GM19468 (cell line): ENCODE measurements around the gene PLBD2.

ENCODE experiments used
- ATAC-seq: cut with Tn5 transposase; IDR thresholded peaks from one replicate; pipeline ENCODE4 v1.9.1; 2021; ENCODE audit warnings: mild to moderate bottlenecking, moderate library complexity, moderate number of reproducible peaks; ENCODE audit not compliant: unreplicated experiment; ENCODE audit errors: extremely low read depth

The PLBD2 gene

GRCh38 chr12:113392520-113392919 is 34.1 kb downstream of the PLBD2 start:
- no peak for ATAC-seq

GRCh38 chr12:113392988-113393579 is 34.7 kb downstream of the PLBD2 start:
- peak; percentile 32 for ATAC-seq

- no peak for ATAC-seq
Observed at GRCh38 chr12:113393749-113394148, 35.4 kb downstream of the PLBD2 start.

GRCh38 chr12:113395119-113395518 is 36.7 kb downstream of the PLBD2 start:
- no peak for ATAC-seq

GRCh38 chr12:113396200-113396599 is 37.8 kb downstream of the PLBD2 start:
- ATAC-seq, result no peak

- no peak for ATAC-seq
Observed at GRCh38 chr12:113396828-113397496, 38.6 kb downstream of the PLBD2 start.

GRCh38 chr12:113397497-113398197 is 39.3 kb downstream of the PLBD2 start:
- ATAC-seq, result no peak

- ATAC-seq, result no peak
Observed at GRCh38 chr12:113398346-113399290, 40.2 kb downstream of the PLBD2 start.

GRCh38 chr12:113399490-113399889 is 41.1 kb downstream of the PLBD2 start:
- no peak for ATAC-seq

GRCh38 chr12:113400362-113400761 is 42.0 kb downstream of the PLBD2 start:
- no peak for ATAC-seq

GRCh38 chr12:113401066-113402000 is 42.9 kb downstream of the PLBD2 start:
- ATAC-seq, result no peak

GRCh38 chr12:113402586-113403260 is 44.3 kb downstream of the PLBD2 start:
- ATAC-seq, result no peak

- ATAC-seq, result no peak
Observed at GRCh38 chr12:113403435-113404415, 45.3 kb downstream of the PLBD2 start, which contains the start of gene SDS. Gene SDS, minus strand, starts transcription at chr12:113403887. Its CDS starts 4,179 bp downstream, at chr12:113399708.

- no peak for ATAC-seq
Observed at GRCh38 chr12:113405694-113406093, 47.3 kb downstream of the PLBD2 start.

GRCh38 chr12:113407931-113408600 is 49.7 kb downstream of the PLBD2 start:
- ATAC-seq, result no peak

- ATAC-seq, result no peak
Observed at GRCh38 chr12:113408756-113409298, 50.4 kb downstream of the PLBD2 start.
